Measurements from ENCODE around the gene NPPB.

GRCh38 chr1:11845641-11846335, 13.0 kb downstream of the NPPB start:
- TF ChIP-seq POLR2A (IDR thresholded peaks at IDR 0.05): no peak
- TF ChIP-seq, protein P1, sequence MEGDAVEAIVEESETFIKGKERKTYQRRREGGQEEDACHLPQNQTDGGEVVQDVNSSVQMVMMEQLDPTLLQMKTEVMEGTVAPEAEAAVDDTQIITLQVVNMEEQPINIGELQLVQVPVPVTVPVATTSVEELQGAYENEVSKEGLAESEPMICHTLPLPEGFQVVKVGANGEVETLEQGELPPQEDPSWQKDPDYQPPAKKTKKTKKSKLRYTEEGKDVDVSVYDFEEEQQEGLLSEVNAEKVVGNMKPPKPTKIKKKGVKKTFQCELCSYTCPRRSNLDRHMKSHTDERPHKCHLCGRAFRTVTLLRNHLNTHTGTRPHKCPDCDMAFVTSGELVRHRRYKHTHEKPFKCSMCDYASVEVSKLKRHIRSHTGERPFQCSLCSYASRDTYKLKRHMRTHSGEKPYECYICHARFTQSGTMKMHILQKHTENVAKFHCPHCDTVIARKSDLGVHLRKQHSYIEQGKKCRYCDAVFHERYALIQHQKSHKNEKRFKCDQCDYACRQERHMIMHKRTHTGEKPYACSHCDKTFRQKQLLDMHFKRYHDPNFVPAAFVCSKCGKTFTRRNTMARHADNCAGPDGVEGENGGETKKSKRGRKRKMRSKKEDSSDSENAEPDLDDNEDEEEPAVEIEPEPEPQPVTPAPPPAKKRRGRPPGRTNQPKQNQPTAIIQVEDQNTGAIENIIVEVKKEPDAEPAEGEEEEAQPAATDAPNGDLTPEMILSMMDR (IDR thresholded peaks at IDR 0.05 in 4 of 5, conservative IDR thresholded peaks at IDR 0.05 in 1 of 5): no peak
